ENCODE results near the gene THUMPD3.

THUMPD3 gene

DNA sequence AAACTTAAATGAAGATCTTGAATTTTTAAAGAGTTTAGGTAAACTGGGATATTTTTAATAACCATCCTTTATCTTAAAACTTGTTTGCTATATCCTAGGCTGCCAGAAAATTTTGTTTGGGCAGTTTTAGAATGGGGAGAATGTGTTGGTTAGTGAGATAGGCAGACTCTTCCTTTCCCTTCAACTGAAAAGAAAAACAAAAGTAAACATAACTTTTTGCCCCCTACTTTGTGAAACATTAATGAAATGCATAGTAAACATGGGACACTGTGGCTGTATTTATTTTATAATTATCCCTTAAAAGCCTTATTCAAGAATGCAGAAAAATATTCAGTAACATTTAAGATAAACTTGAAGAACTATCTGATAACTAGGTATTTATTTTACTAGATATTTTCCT lies 65.6 kb downstream of the THUMPD3 start:
- DNase-seq = no peak

DNA sequence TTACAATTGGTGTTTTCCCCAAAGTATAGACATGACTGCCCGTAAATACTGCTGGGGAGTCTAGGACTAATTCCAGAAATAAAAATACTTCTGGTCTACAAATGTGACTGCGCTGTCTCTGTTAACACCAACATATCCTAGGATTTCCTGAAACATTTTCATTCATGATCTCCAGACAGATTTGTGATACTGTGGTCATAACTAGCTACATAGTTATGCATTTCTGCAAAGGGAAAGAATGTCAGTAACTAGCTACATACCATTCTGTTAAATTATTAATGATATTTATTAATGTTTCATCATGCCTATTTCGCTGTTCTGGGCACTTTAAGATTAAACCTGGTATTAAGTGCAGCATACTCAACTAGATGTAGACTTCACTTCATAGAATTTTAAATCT lies 67.9 kb downstream of the THUMPD3 start:
- DNase-seq = no peak

GRCh38 chr3:9433627-9434521 lies 71.0 kb downstream of the THUMPD3 start:
- DNase-seq = no peak

GRCh38 chr3:9435316-9435715 lies 72.5 kb downstream of the THUMPD3 start:
- DNase-seq = no peak

All from hippocampal formation (tissue), 2 donors.